Stomach (tissue), 4 donors: Measurements from ENCODE around the gene DISC1.

Experiments used
- CTCF ChIP-seq, 7 experiments: fragments of 450-650 bp in 4 of 7; fragments of 200-600 bp in 3 of 7; sonication (generic) in 3 of 7; IDR thresholded peaks; one replicate each; pipeline ENCODE4 v1.5.1; 2016 to 2019; ENCODE audit warnings: antibody characterized with exemption in 7 of 7, control low read depth in 2 of 7, mild to moderate bottlenecking in 1 of 7
- POLR2A ChIP-seq, 4 donors: fragments of 450-650 bp; IDR thresholded peaks; one replicate each; pipeline ENCODE4 v1.6.1; 2016; ENCODE audit warnings: antibody characterized with exemption in 4 of 4, control low read depth in 2 of 4, mild to moderate bottlenecking in 1 of 4, moderate library complexity in 1 of 4
- POLR2AphosphoS5 ChIP-seq, 3 donors: sonication (generic); formaldehyde crosslinking; IDR thresholded peaks; one replicate each; pipeline ENCODE4 v1.6.1; 2016; ENCODE audit warnings: antibody characterized with exemption in 3 of 3

DNA sequence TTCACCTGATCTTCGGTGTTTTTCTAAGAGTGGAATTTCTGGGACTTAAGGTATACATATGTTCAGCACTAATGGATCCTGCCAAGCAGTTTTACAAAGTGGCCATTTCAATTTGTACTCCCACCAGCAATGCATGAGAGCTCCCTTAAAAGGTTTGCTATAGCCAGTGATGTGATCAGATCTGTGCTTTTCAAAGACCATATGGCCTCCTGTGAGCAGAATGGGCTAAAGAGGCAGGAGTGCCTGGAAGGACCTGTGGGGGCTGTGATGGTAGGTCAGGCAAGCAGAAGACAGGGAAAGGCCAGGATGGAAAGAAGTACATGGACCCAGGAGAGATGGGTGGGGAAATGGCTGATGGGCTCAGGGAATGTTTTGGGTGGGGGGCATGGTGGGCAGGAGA, 252.7 kb downstream of the DISC1 start:
- no peak for TF ChIP-seq POLR2A (IDR thresholded peaks at IDR 0.05)
- no peak for TF ChIP-seq CTCF (IDR thresholded peaks at IDR 0.05)
- TF ChIP-seq POLR2AphosphoS5 (IDR thresholded peaks at IDR 0.05) = no peak
